HG03442 (cell line): ENCODE results near the gene SWT1.
A peak's percentile ranks its signal among the peaks of the same experiment; 100 is the strongest.

Source experiments
- ATAC-seq: cut with Tn5 transposase; IDR thresholded peaks from one replicate; pipeline ENCODE4 v1.9.1; 2021; ENCODE audit warnings: mild to moderate bottlenecking, moderate library complexity; ENCODE audit not compliant: unreplicated experiment

Gene SWT1

GRCh38 chr1:185156854-185157598 lies at the start of gene SWT1, which contains the start of gene TRMT1L:
TSS of gene SWT1 (plus strand) at chr1:185157167. CDS start at chr1:185160842, 3,675 bp downstream.
TSS of gene TRMT1L (minus strand) at chr1:185156953. CDS start at chr1:185156712, 241 bp downstream.
- ATAC-seq = peak; percentile 86

- no peak for ATAC-seq
Measured at GRCh38 chr1:185108321-185108720, 48.6 kb upstream of the SWT1 start.

GRCh38 chr1:185110145-185110544 lies 46.8 kb upstream of the SWT1 start:
- no peak for ATAC-seq

GRCh38 chr1:185111873-185112272 lies 45.1 kb upstream of the SWT1 start:
- ATAC-seq = no peak

- no peak for ATAC-seq
Measured at GRCh38 chr1:185112356-185112755, 44.6 kb upstream of the SWT1 start.

- ATAC-seq = no peak
Measured at GRCh38 chr1:185129708-185130107, 27.3 kb upstream of the SWT1 start.

- no peak for ATAC-seq
Measured at GRCh38 chr1:185132534-185132933, 24.4 kb upstream of the SWT1 start.

- no peak for ATAC-seq
Measured at GRCh38 chr1:185137896-185138545, 18.9 kb upstream of the SWT1 start.

GRCh38 chr1:185139246-185139645 lies 17.7 kb upstream of the SWT1 start:
- no peak for ATAC-seq

GRCh38 chr1:185144233-185144632 lies 12.7 kb upstream of the SWT1 start:
- no peak for ATAC-seq

GRCh38 chr1:185151215-185151614 lies 5.8 kb upstream of the SWT1 start:
- no peak for ATAC-seq

- no peak for ATAC-seq
Measured at GRCh38 chr1:185152187-185152767, 4.7 kb upstream of the SWT1 start.

GRCh38 chr1:185154912-185155513 lies 2.0 kb upstream of the SWT1 start:
- ATAC-seq = no peak

GRCh38 chr1:185155600-185156287 lies 1.2 kb upstream of the SWT1 start:
- ATAC-seq = no peak

GRCh38 chr1:185156288-185156853 lies 596 bp upstream of the SWT1 start:
- ATAC-seq = peak; percentile 23

- ATAC-seq = no peak
Measured at GRCh38 chr1:185157599-185158412, 839 bp downstream of the SWT1 start.

GRCh38 chr1:185158800-185159199 lies 1.8 kb downstream of the SWT1 start:
- no peak for ATAC-seq

- no peak for ATAC-seq
Measured at GRCh38 chr1:185159966-185160365, 3.0 kb downstream of the SWT1 start.

GRCh38 chr1:185162491-185162890 lies 5.5 kb downstream of the SWT1 start:
- ATAC-seq = no peak

GRCh38 chr1:185166106-185166505 lies 9.1 kb downstream of the SWT1 start:
- no peak for ATAC-seq
